ENCODE data around the gene DLEC1. TPM values are rescaled to one million over a fixed set of nuclear protein-coding genes. Genes with fewer than 3 reads are reported as not detected.
A peak's percentile ranks its signal among the peaks of the same experiment; 100 is the strongest.
"Not testable (repeated sequence)": the region's sequence is repeated elsewhere in the genome, so short reads cannot be mapped to it uniquely, and the experiment has no call there.

Gene DLEC1
- total and polyA plus RNA-seq, 2 donors (not counting 1 experiment from before 2014, with no cell fraction given): 0.52 to 2.1 TPM

GRCh38 chr3:38158472-38158871 is 119.5 kb downstream of the DLEC1 start:
- H3K27ac Mint-ChIP-seq: peak overlapping the region; percentile 68
- H3K9me3 Mint-ChIP-seq (ENCODE audit: insufficient read depth): no peaks in the 10 kb centered on the region
- intact Hi-C loops (cut with micrococcal nuclease): no loop called here
- Histone ChIP-seq H3K79me2 (ENCODE audit: control insufficient read depth, insufficient read depth, low read length) (no peaks in the 10 kb centered on the region), H3K4me1 (ENCODE audit: control insufficient read depth in 2 of 2, insufficient read depth in 2 of 2, low read length in 2 of 2) (peaks cover 11 to 12% of the 10 kb centered on the region in 2 donors), H3K4me3 (ENCODE audit: control extremely low read depth in 1 of 5, extremely low read depth in 1 of 5, insufficient read depth in 1 of 5, low read depth in 2 of 5, low read length in 4 of 5) (no peak overlapping the region), H3K9me3 (ENCODE audit: control extremely low read depth in 1 of 3, control insufficient read depth in 2 of 3, insufficient read depth in 1 of 3, low read length in 2 of 3) (no peaks in the 10 kb centered on the region), H3K27ac (ENCODE audit: low read length in 2 of 2) (peak overlapping the region in 1 of 2 donors; percentile 24), H3K4me2 (replicated peaks; ENCODE audit: low read depth, low read length, poor library complexity, severe bottlenecking) (no peak overlapping the region), H3K9ac (ENCODE audit: low read length) (no peak overlapping the region), H4K20me1 (ENCODE audit: control insufficient read depth, insufficient read depth, low read length, poor library complexity, severe bottlenecking) (no peaks in the 10 kb centered on the region), H3K36me3 (replicated peaks in 1 of 2; ENCODE audit: control extremely low read depth in 1 of 2, control insufficient read depth in 1 of 2, extremely low read depth in 1 of 2, insufficient read depth in 2 of 2, low read length in 1 of 2) (no peaks in the 10 kb centered on the region), H2AFZ (ENCODE audit: insufficient read depth, low read depth, low read length, poor library complexity, severe bottlenecking) (peak overlapping the region; percentile 41), H3K27me3 (replicated peaks in 1 of 4; ENCODE audit: control extremely low read depth in 1 of 4, control insufficient read depth in 3 of 4, insufficient read depth in 4 of 4, low read length in 3 of 4) (no peaks in the 10 kb centered on the region)
- H3K27me3 Mint-ChIP-seq: no peaks in the 10 kb centered on the region
- no peak for ATAC-seq (ENCODE audit: low read depth)
- 66% methylated on average over 4 of the region's 5 CpGs for WGBS (ENCODE audit: insufficient coverage)
- H3K4me1 Mint-ChIP-seq: peaks cover 15% of the 10 kb centered on the region
- TF ChIP-seq, protein P1, sequence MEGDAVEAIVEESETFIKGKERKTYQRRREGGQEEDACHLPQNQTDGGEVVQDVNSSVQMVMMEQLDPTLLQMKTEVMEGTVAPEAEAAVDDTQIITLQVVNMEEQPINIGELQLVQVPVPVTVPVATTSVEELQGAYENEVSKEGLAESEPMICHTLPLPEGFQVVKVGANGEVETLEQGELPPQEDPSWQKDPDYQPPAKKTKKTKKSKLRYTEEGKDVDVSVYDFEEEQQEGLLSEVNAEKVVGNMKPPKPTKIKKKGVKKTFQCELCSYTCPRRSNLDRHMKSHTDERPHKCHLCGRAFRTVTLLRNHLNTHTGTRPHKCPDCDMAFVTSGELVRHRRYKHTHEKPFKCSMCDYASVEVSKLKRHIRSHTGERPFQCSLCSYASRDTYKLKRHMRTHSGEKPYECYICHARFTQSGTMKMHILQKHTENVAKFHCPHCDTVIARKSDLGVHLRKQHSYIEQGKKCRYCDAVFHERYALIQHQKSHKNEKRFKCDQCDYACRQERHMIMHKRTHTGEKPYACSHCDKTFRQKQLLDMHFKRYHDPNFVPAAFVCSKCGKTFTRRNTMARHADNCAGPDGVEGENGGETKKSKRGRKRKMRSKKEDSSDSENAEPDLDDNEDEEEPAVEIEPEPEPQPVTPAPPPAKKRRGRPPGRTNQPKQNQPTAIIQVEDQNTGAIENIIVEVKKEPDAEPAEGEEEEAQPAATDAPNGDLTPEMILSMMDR (IDR thresholded peaks at IDR 0.05): no peak
- TF ChIP-seq EZH2 (IDR thresholded peaks at IDR 0.05; ENCODE audit: borderline replicate concordance, insufficient read depth, low read depth, low read length, poor library complexity, severe bottlenecking): no peak
- ChIA-PET CTCF (no interaction called here), POLR2A (no interaction called here)
- no peak overlapping the region for H3K4me3 Mint-ChIP-seq
- DNase-seq: no peak

DNA sequence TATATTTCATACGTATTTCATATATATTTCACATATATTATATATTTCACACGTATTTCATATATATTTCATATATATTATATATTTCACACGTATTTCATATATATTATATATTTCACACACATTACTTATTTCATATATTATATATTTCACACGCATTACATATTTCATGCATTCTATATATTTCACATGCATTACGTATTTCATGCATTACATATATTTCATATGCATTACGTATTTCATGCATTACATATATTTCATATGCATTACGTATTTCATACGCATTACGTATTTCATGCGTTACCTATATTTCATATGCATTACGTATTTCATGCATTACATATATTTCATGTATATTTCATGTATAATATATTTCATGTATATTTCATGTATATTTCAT is 121.7 kb downstream of the DLEC1 start:
- H3K4me2 ChIP-seq (replicated peaks; ENCODE audit: low read depth, low read length, poor library complexity, severe bottlenecking); H3K4me3 Mint-ChIP-seq; ATAC-seq (ENCODE audit: low read depth); H3K27ac Mint-ChIP-seq; H3K27ac ChIP-seq (ENCODE audit: low read length in 2 of 2); DNase-seq; H3K4me3 ChIP-seq (ENCODE audit: control extremely low read depth in 1 of 5, extremely low read depth in 1 of 5, insufficient read depth in 1 of 5, low read depth in 2 of 5, low read length in 4 of 5); POLR2A ChIA-PET; H3K27me3 ChIP-seq (replicated peaks in 1 of 4; ENCODE audit: control extremely low read depth in 1 of 4, control insufficient read depth in 3 of 4, insufficient read depth in 4 of 4, low read length in 3 of 4); H3K36me3 ChIP-seq (replicated peaks in 1 of 2; ENCODE audit: control extremely low read depth in 1 of 2, control insufficient read depth in 1 of 2, extremely low read depth in 1 of 2, insufficient read depth in 2 of 2, low read length in 1 of 2); H2AFZ ChIP-seq (ENCODE audit: insufficient read depth, low read depth, low read length, poor library complexity, severe bottlenecking); H3K27me3 Mint-ChIP-seq; H4K20me1 ChIP-seq (ENCODE audit: control insufficient read depth, insufficient read depth, low read length, poor library complexity, severe bottlenecking); CTCF ChIA-PET; H3K9me3 ChIP-seq (ENCODE audit: control extremely low read depth in 1 of 3, control insufficient read depth in 2 of 3, insufficient read depth in 1 of 3, low read length in 2 of 3); H3K9ac ChIP-seq (ENCODE audit: low read length); H3K9me3 Mint-ChIP-seq (ENCODE audit: insufficient read depth); H3K79me2 ChIP-seq (ENCODE audit: control insufficient read depth, insufficient read depth, low read length): not testable (repeated sequence)
- WGBS (ENCODE audit: insufficient coverage): no CpG with 5 or more reads among the region's 11 CpGs
- H3K4me1 ChIP-seq (ENCODE audit: control insufficient read depth in 2 of 2, insufficient read depth in 2 of 2, low read length in 2 of 2): peaks cover 11 to 12% of the 10 kb centered on the region in 2 donors
- intact Hi-C loops (cut with micrococcal nuclease): loop anchor here (10.0 kb wide), 1 partner anchor 894 kb away; the partner anchor contains the start of genes SCN11A and WDR48
- H3K4me1 Mint-ChIP-seq: peaks cover 18% of the 10 kb centered on the region

All from B cell (primary cell).